ENCODE results near the gene LRRC8C.
A peak's percentile ranks its signal among the peaks of the same experiment; 100 is the strongest.

The LRRC8C gene

GRCh38 chr1:89631816-89632656 lies 884 bp upstream of the LRRC8C start:
- TF ChIP-seq CTCF (IDR thresholded peaks at IDR 0.05; ENCODE audit: low read length) (no peak), EZH2 (IDR thresholded peaks at IDR 0.05; ENCODE audit: borderline replicate concordance, low read length) (no peak)
- H3K36me3 ChIP-seq (ENCODE audit: insufficient read depth, low read length) = no peaks in the 10 kb centered on the region
- no peaks in the 10 kb centered on the region for H4K20me1 ChIP-seq (ENCODE audit: insufficient read depth, low read length)
- H3K9me3 ChIP-seq (ENCODE audit: low read length) = no peaks in the 10 kb centered on the region
- H3K9ac ChIP-seq (ENCODE audit: low read length) = peak overlapping the region; percentile 70
- H3K4me1 ChIP-seq (ENCODE audit: insufficient read depth, low read length, severe bottlenecking) = peaks cover 23% of the 10 kb centered on the region
- peak overlapping the region; percentile 67 for H3K4me2 ChIP-seq (ENCODE audit: low read length)
- no peaks in the 10 kb centered on the region for H3K27me3 ChIP-seq (ENCODE audit: insufficient read depth, low read length)
- H3K4me3 ChIP-seq (ENCODE audit: low read depth, low read length, poor library complexity, severe bottlenecking) = peak overlapping the region; percentile 90
- H2AFZ ChIP-seq (ENCODE audit: low read length) = no peak overlapping the region
- H3K79me2 ChIP-seq (ENCODE audit: insufficient read depth, low read length) = peaks cover 4% of the 10 kb centered on the region; the same call in 1 of the 2 replicates
- no peaks in the 10 kb centered on the region for H3K9me2 ChIP-seq (ENCODE audit: low read depth, low read length)
- H3K27ac ChIP-seq (ENCODE audit: low read depth, low read length, poor library complexity, severe bottlenecking) = no peak overlapping the region
- H3F3A ChIP-seq (ENCODE audit: insufficient read depth, low read length) = no peaks in the 10 kb centered on the region; the same call in 1 of the 2 replicates

- TF ChIP-seq EZH2 (IDR thresholded peaks at IDR 0.05; ENCODE audit: borderline replicate concordance, low read length) (no peak), CTCF (IDR thresholded peaks at IDR 0.05; ENCODE audit: low read length) (no peak)
- Histone ChIP-seq H3K27me3 (ENCODE audit: insufficient read depth, low read length) (no peaks in the 10 kb centered on the region), H3K4me3 (ENCODE audit: low read depth, low read length, poor library complexity, severe bottlenecking) (peak overlapping the region; percentile 90), H3K9me2 (ENCODE audit: low read depth, low read length) (no peaks in the 10 kb centered on the region), H3K9me3 (ENCODE audit: low read length) (no peaks in the 10 kb centered on the region), H3F3A (ENCODE audit: insufficient read depth, low read length) (no peaks in the 10 kb centered on the region; the same call in 1 of the 2 replicates), H3K27ac (ENCODE audit: low read depth, low read length, poor library complexity, severe bottlenecking) (peak overlapping the region; percentile 42), H2AFZ (ENCODE audit: low read length) (0 out of 2 replicates have a peak overlapping the region, but pooled peaks have one; percentile 58), H3K4me1 (ENCODE audit: insufficient read depth, low read length, severe bottlenecking) (peaks cover 23% of the 10 kb centered on the region), H3K79me2 (ENCODE audit: insufficient read depth, low read length) (peaks cover 4% of the 10 kb centered on the region; the same call in 1 of the 2 replicates), H3K9ac (ENCODE audit: low read length) (peak overlapping the region; percentile 91), H3K36me3 (ENCODE audit: insufficient read depth, low read length) (no peaks in the 10 kb centered on the region), H3K4me2 (ENCODE audit: low read length) (peak overlapping the region; percentile 67), H4K20me1 (ENCODE audit: insufficient read depth, low read length) (no peaks in the 10 kb centered on the region)
These were observed 404 bp downstream of the LRRC8C start for GRCh38 chr1:89633248-89633799.

GRCh38 chr1:89633800-89634625 lies 1.1 kb downstream of the LRRC8C start:
- no peak for TF ChIP-seq CTCF (IDR thresholded peaks at IDR 0.05; ENCODE audit: low read length)
- TF ChIP-seq EZH2 (IDR thresholded peaks at IDR 0.05; ENCODE audit: borderline replicate concordance, low read length) = no peak
- Histone ChIP-seq H3K4me1 (ENCODE audit: insufficient read depth, low read length, severe bottlenecking) (peaks cover 23% of the 10 kb centered on the region), H3K9me2 (ENCODE audit: low read depth, low read length) (no peaks in the 10 kb centered on the region), H3K4me3 (ENCODE audit: low read depth, low read length, poor library complexity, severe bottlenecking) (peak overlapping the region; percentile 90), H3K27ac (ENCODE audit: low read depth, low read length, poor library complexity, severe bottlenecking) (peak overlapping the region; percentile 42), H3K9ac (ENCODE audit: low read length) (peak overlapping the region; percentile 91), H3F3A (ENCODE audit: insufficient read depth, low read length) (no peaks in the 10 kb centered on the region; the same call in 1 of the 2 replicates), H3K79me2 (ENCODE audit: insufficient read depth, low read length) (peaks cover 4% of the 10 kb centered on the region; the same call in 1 of the 2 replicates), H3K9me3 (ENCODE audit: low read length) (no peaks in the 10 kb centered on the region), H4K20me1 (ENCODE audit: insufficient read depth, low read length) (no peaks in the 10 kb centered on the region), H2AFZ (ENCODE audit: low read length) (0 out of 2 replicates have a peak overlapping the region, but pooled peaks have one; percentile 27), H3K27me3 (ENCODE audit: insufficient read depth, low read length) (no peaks in the 10 kb centered on the region), H3K4me2 (ENCODE audit: low read length) (peak overlapping the region; percentile 67), H3K36me3 (ENCODE audit: insufficient read depth, low read length) (no peaks in the 10 kb centered on the region)

All from OCI-LY1 (cell line).